ENCODE measurements around the gene EMCN. TPM values are rescaled to one million over a fixed set of nuclear protein-coding genes. Genes with fewer than 3 reads are reported as not detected.

EMCN gene
- polyA plus RNA-seq, 2 of the 4 experiments (the other 2 are of a cell fraction) = not detected

GRCh38 chr4:100519205-100519604, 1.4 kb upstream of the EMCN start:
- Histone ChIP-seq H3K9me3 (no peaks in the 10 kb centered on the region), H3K4me3 (no peak overlapping the region), H3K27ac (no peak overlapping the region), H3K4me2 (no peak overlapping the region), H3K4me1 (no peaks in the 10 kb centered on the region)
- WGBS (ENCODE audit: missing lambda C conversion rate) = 69% methylated on average over 2 of the region's 2 CpGs
- ATAC-seq (no peak), DNase-seq (ENCODE audit: low read depth in 1 of 2, low spot score in 1 of 2) (no peak), FAIRE-seq (no peak)
- no peak for TF ChIP-seq BHLHE40 (IDR thresholded peaks at IDR 0.05; ENCODE audit: low read depth, low read length)
- no peak for TF ChIP-seq HMGXB4 (CRISPR knock-in tag; IDR thresholded peaks at IDR 0.05; ENCODE audit: borderline replicate concordance)
- TF ChIP-seq TFCP2L1 (CRISPR knock-in tag; IDR thresholded peaks at IDR 0.05) = no peak
- TF ChIP-seq ATOH8 (CRISPR knock-in tag; IDR thresholded peaks at IDR 0.05; ENCODE audit: low read depth) = no peak
- no peak for TF ChIP-seq HDAC2 (IDR thresholded peaks at IDR 0.05)
- TF ChIP-seq MAFK (IDR thresholded peaks at IDR 0.05; ENCODE audit: partially characterized antibody) = no peak
- no peak for TF ChIP-seq RAD21 (conservative IDR thresholded peaks at IDR 0.05 in 1 of 2, IDR thresholded peaks at IDR 0.05 in 1 of 2)
- TF ChIP-seq CBX8 (IDR thresholded peaks at IDR 0.05) = no peak
- no peak for TF ChIP-seq KDM1A (IDR thresholded peaks at IDR 0.05; ENCODE audit: low read depth)
- no peak for TF ChIP-seq CHD4 (IDR thresholded peaks at IDR 0.05; ENCODE audit: borderline replicate concordance)
- TF ChIP-seq KDM5A (IDR thresholded peaks at IDR 0.05) = no peak
- TF ChIP-seq RCOR1 (IDR thresholded peaks at IDR 0.05; ENCODE audit: low read depth, low read length) = no peak
- TF ChIP-seq JUNB (IDR thresholded peaks at IDR 0.05) = no peak
- TF ChIP-seq ELK1 (IDR thresholded peaks at IDR 0.05; ENCODE audit: low read depth, low read length) = no peak
- no peak for TF ChIP-seq HOXB13 (CRISPR knock-in tag; IDR thresholded peaks at IDR 0.05; ENCODE audit: low read depth)
- no peak for TF ChIP-seq EHMT2 (IDR thresholded peaks at IDR 0.05; ENCODE audit: low read depth)
- ChIA-PET CTCF (no interaction called here), POLR2A (no interaction called here)

GRCh38 chr4:100516225-100516624, 1.6 kb downstream of the EMCN start:
- 83% methylated on average over 7 of the region's 7 CpGs for WGBS (ENCODE audit: missing lambda C conversion rate)
- Histone ChIP-seq H3K9me3 (no peaks in the 10 kb centered on the region), H3K4me1 (no peaks in the 10 kb centered on the region), H3K27ac (no peak overlapping the region), H3K4me3 (no peak overlapping the region), H3K4me2 (no peak overlapping the region)
- ATAC-seq (no peak), FAIRE-seq (no peak), DNase-seq (ENCODE audit: low read depth in 1 of 2, low spot score in 1 of 2) (no peak)
- POLR2A ChIA-PET = no interaction called here
- CTCF ChIA-PET = no interaction called here
- no peak for TF ChIP-seq FOSB (CRISPR knock-in tag; IDR thresholded peaks at IDR 0.05)
- no peak for TF ChIP-seq TP53 (CRISPR knock-in tag; IDR thresholded peaks at IDR 0.05)
- no peak for TF ChIP-seq ATOH8 (CRISPR knock-in tag; IDR thresholded peaks at IDR 0.05; ENCODE audit: low read depth)
- TF ChIP-seq CTCF (IDR thresholded peaks at IDR 0.05) = no peak
- no peak for TF ChIP-seq TFCP2L1 (CRISPR knock-in tag; IDR thresholded peaks at IDR 0.05)
- TF ChIP-seq FOXS1 (CRISPR knock-in tag; IDR thresholded peaks at IDR 0.05) = no peak
- no peak for TF ChIP-seq MAZ (IDR thresholded peaks at IDR 0.05; ENCODE audit: borderline replicate concordance, low read depth, low read length)
- TF ChIP-seq RARB (CRISPR knock-in tag; IDR thresholded peaks at IDR 0.05) = no peak
- TF ChIP-seq RNF2 (IDR thresholded peaks at IDR 0.05; ENCODE audit: borderline replicate concordance, low read depth) = no peak
- no peak for TF ChIP-seq NFE2L2 (conservative IDR thresholded peaks at IDR 0.05; ENCODE audit: low read length)
- TF ChIP-seq CHD4 (IDR thresholded peaks at IDR 0.05; ENCODE audit: borderline replicate concordance) = no peak
- no peak for TF ChIP-seq HEYL (CRISPR knock-in tag; IDR thresholded peaks at IDR 0.05)
- no peak for TF ChIP-seq ZNF302 (CRISPR knock-in tag; IDR thresholded peaks at IDR 0.05)
- no peak for TF ChIP-seq NPAS2 (CRISPR knock-in tag; IDR thresholded peaks at IDR 0.05; ENCODE audit: borderline replicate concordance)
- no peak for TF ChIP-seq CBX2 (IDR thresholded peaks at IDR 0.05; ENCODE audit: borderline replicate concordance, low read depth)
- TF ChIP-seq HES2 (IDR thresholded peaks at IDR 0.05) = no peak

Measured in A549 (cell line).